GM21717 (cell line): ENCODE results near the gene MYO3B.
A peak's percentile ranks its signal among the peaks of the same experiment; 100 is the strongest.

Experiments used
- ATAC-seq: cut with Tn5 transposase; IDR thresholded peaks from one replicate; pipeline ENCODE4 v1.9.1; 2021; ENCODE audit warnings: mild to moderate bottlenecking, moderate library complexity; ENCODE audit not compliant: unreplicated experiment

Gene MYO3B

GRCh38 chr2:170298115-170298514 lies 120.2 kb downstream of the MYO3B start:
- peak; percentile 80 for ATAC-seq

GRCh38 chr2:170298861-170299429 lies 121.0 kb downstream of the MYO3B start:
- ATAC-seq: no peak

DNA sequence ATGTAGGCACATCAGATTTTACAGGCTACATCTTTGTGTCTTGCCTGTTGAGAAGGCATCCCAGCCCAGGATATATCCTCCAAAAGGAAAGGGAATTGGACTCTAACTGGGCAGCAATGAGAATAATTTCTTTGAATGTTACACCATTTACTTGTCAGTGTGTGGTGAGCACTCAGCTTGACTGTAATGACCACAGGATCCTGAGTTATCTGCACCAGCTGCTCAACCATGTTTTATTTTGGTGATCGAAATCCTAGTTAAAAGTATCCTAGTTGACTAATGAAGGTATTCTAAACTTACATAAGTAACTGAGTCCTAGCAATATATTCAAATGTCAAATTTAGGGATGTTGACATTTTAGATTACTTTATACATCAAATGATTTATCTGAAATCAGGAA lies 123.0 kb downstream of the MYO3B start:
- ATAC-seq: no peak

GRCh38 chr2:170301626-170302025 lies 123.7 kb downstream of the MYO3B start:
- ATAC-seq: no peak

GRCh38 chr2:170305711-170306110 lies 127.8 kb downstream of the MYO3B start:
- no peak for ATAC-seq

DNA sequence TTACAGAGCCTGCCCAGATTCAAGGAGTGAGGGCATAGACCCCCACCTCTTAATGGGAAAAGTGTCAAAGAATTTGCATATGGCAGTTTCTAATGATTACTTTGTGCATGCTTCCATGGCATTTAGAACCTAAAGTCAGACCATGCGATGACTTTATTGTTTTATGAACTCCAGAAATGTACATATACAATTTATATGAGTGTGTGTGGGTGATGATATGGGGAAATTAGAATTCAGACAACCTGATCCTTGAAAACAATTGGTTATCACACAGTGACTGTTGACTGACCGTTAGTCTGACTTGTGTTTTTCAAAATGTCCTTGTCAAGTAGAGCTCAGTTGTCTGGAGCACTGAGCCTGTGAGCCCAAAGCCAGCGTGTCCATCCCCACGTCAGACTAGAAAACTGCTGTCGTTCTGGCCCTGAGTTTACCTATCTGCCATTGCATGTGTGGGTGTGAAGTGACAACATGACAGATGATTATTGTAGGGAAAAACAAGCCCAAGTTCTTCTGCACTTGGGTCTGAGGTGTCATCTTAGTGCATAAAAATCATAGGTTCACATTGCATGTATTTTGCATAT lies 128.4 kb downstream of the MYO3B start:
- no peak for ATAC-seq

DNA sequence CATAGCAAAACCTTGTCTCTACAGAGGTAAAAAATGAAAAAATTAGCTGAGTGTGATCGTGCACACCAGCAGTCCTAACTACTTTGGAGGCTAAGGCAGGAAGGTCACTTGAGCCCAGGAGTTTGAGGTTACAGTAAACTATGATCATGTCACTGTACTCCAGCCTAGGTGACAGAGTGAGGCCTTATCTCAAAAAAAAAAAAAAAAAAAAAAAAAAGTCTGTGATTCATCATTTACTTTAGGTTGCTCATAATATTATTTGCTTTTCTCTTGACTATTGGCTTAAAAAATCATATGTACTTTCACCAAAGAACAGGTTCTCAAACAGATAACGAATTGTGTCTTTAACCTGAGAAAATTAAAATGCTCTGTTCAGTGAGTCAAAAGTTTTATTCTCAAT lies 129.1 kb downstream of the MYO3B start:
- no peak for ATAC-seq

DNA sequence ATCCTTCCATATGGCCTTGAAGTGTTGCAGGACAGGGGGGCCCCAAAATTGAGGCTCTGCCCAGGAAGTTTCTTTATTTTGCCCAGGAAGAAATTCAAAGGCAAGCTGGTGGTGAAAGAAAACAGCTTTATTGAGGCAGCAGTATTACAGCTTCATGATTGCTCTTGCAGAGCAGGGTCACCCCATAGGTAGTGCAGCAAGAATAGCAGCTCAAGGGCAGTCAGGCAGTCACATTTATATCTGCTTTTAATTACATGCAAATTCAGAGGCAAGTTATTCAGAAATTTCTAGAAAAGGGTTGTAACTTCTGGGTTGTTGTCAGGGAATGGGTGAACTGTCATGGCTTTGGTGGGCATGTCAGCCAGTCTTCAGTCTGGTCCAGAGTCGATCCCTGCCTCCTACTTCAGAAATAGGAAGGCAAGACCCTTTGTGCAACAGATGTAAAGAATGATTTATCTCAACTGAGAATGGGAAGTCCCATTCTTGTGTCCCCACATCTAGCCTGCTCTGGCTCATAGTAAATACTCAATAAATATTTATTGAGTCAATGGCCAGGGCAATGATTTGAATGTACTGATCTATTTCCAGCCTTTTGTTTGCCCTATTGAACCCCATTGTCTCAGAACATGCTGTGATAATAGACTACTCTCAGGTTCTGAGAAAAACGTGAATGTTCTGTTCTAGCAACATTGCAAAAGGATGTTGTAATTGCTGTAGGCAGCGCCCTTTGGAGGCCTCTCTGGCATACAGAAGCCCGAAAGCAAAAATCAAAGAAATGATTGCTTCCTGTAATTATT lies 129.8 kb downstream of the MYO3B start:
- no peak for ATAC-seq

- no peak for ATAC-seq
Observed at GRCh38 chr2:170310876-170311502, 133.0 kb downstream of the MYO3B start.

DNA sequence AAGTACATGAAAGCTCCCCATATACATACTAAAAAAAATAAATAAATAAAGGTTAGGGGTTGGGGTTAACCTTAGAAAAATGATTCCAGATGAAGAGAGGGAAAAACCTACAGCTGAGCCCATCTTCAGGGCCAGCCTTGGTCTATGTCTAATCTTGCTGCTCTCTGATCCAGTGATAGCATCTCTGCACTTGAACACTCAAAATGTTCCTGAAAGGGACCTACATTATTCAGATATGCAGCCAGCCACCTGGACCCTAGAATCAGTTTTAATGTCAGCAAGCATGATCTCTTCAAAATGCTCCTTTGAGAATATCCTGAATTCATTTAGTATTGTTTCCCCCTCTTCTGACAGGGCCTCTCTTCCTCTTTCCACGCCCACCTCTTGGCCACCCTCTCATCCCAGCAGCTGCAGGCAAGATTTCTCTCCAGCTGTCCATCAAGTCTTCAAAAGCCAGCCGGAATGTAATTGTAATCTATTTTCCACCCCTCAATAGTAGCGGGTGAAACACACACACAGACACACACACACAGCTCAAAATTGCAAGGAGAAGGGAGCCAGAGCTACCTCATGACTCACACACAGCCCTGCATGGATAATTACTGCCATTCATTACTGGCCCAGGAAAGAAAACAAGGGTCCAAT lies 135.5 kb downstream of the MYO3B start:
- no peak for ATAC-seq

DNA sequence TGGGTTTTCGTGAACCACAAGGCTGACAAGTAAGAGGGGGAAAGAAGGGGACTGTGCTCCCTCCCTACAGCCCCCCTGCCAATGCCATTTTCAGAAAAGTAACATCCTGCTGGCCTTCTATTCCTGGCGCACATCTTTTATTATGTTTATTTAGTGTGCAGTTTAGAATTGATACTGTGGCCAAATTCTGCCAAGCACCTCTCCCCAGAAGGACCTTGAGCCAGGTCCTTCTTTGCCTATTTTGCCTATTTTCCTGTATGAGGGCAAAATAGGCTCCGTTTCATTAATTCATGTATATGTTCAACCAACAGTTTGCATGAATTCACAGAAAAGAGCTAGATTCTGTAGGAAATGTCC lies 136.0 kb downstream of the MYO3B start:
- ATAC-seq: no peak

DNA sequence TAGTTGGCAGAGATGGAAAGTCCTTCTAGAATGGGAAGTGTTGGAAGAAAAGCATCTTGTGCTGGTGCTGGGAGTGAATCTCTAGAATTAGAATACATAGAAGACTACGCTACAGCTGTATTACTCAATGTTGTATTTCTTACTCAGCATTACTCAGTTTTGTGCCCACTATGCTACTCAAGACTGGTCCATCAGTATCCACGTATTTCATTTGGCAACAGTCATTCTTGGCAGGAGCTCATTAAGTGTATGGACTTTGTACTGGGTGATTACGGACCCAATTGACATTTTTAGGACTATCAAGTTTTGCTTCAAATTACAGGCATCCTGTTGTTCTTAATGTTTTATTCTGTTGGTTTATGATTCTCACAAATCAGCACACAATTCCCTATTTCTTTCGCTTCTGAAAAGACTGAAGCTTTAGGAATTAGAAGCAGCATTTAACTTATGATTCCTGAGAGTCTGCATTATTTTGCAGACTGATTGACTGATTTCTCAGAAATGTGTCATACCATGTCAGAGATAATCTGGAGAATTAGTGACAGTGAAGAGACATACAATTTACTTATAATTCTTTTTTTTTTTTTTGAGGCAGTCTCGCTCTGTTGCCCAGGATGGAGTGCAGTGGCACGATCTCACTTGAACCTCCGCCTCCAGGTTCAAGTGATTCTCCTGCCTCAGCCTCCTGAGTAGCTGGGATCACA lies 136.9 kb downstream of the MYO3B start:
- ATAC-seq: no peak

GRCh38 chr2:170320948-170321347 lies 143.0 kb downstream of the MYO3B start:
- no peak for ATAC-seq

DNA sequence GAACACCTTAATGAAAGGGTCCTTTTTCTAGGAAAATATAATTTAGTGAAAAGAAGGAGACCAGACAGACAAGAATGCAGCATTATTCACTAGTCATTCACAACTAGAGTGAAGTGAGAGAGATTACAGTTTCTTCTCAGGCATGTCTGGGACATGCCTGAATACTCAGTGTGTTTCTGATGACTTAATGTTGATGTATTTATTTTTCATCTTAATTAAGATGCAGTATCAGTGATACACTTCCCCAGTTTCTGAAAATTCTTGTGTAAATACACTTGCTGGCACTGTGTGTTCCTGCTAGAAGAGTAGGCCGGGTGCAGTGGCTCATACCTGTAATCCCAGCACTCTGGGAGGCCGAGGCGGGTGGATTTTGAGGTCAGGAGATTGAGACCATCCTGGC lies 143.6 kb downstream of the MYO3B start:
- no peak for ATAC-seq

DNA sequence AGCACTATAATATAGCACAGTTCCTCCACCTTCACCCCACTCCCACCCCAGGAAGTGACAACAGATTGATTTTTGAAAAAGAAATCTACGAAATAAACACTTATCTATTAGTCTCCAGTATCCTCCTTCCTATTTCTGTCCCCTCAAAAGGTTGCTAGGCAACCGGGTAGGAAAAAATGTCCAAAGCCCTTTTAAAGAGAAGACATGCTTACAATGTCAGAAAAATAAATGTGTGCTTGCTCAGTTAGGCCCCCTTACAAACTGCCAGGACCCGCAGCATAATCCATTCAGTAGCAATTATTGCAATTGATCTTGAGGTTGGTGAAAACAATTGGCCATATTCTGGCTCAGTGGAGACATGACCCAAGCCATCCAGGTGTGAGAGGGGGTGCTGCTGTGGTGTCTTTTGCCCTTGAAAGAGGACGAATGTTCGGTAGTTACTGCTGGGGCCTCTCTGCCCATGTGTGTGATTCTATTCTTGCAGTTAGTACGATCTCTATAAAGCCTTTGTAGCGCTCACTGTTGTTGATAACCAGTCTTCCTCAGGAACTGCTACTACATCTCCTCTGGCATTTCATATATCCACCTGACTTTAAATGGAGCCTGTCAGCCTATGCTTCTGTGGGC lies 144.3 kb downstream of the MYO3B start:
- no peak for ATAC-seq

DNA sequence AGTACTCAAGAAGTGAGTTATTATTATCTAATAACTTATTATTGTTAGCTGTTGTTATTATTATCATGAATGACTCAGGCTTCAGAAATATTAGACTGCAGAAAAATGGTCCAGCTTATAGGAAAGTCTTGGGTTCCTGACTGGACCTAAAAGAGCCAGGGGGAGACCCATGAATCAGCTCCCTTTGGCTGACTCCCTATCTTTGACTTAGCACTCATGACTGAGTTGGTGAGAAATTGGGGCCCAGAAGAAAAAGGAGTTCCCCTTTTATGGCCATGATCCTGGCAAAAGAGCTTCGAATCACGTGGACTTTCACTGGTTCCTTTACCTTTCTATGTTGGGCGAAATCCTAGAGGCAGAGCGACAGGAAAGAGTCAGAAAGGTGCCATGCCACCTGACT lies 145.8 kb downstream of the MYO3B start:
- no peak for ATAC-seq

- ATAC-seq: no peak
Observed at GRCh38 chr2:170324640-170325046, 146.7 kb downstream of the MYO3B start.

GRCh38 chr2:170330881-170331280 lies 152.9 kb downstream of the MYO3B start:
- ATAC-seq: no peak

GRCh38 chr2:170332676-170333402 lies 154.9 kb downstream of the MYO3B start:
- ATAC-seq: no peak

DNA sequence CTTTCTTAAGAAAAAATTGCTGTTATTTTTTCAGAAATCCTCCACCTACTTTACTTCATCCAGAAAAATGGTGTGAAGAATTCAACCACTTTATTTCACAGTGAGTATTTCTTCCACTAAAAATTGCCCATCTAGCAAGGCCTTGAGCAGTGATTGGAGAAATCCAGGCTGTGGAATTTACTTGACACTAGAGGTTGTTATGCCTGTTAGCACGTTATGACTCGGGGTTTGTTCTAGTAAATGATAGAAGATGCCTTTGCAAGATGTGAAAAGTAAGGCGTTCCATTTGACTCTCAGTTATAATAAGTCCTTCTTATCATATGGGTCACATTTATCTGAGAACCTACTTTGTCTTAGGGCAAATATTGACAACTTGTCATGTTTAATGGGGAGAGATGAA lies 157.4 kb downstream of the MYO3B start:
- no peak for ATAC-seq
